GM23338 (cell line): Measurements from ENCODE around the gene TM7SF3. TPM values are rescaled to one million over a fixed set of nuclear protein-coding genes. Genes with fewer than 3 reads are reported as not detected.

Experiments used
- ATAC-seq: fragments of 200-7000 bp; cut with Tn5 transposase; 3 replicates; pipeline ENCODE4 v1.9.1; 2020
- DNase-seq: peaks from one replicate; pipeline ENCODE4 v3.0.0-alpha.2; 2015; ENCODE audit warnings: low spot score
- H2AFZ ChIP-seq: fragments of 200-600 bp; sonication (generic); 2 replicates; pipeline ENCODE4 v1.8.0; 2016; ENCODE audit warnings: antibody characterized with exemption, mild to moderate bottlenecking, moderate library complexity
- H3F3A ChIP-seq: fragments of 200-600 bp; sonication (generic); replicated peaks from 2 replicates; pipeline ENCODE4 v1.8.0; 2017; ENCODE audit warnings: antibody characterized with exemption, mixed run types, low read depth
- H3K27ac ChIP-seq: fragments of 200-600 bp; sonication (generic); 2 replicates; pipeline ENCODE4 v1.6.1; 2016; ENCODE audit warnings: low read depth
- H3K27me3 ChIP-seq: fragments of 200-600 bp; sonication (generic); 2 replicates; pipeline ENCODE4 v1.8.0; 2016; ENCODE audit warnings: mild to moderate bottlenecking, mixed run types, moderate library complexity; ENCODE audit not compliant: insufficient read depth
- H3K36me3 ChIP-seq: fragments of 200-600 bp; sonication (generic); 2 replicates; pipeline ENCODE4 v1.8.0; 2016; ENCODE audit warnings: mild to moderate bottlenecking; ENCODE audit not compliant: insufficient read depth
- H3K4me1 ChIP-seq: fragments of 200-600 bp; sonication (generic); 2 replicates; pipeline ENCODE4 v1.8.0; 2016; ENCODE audit warnings: mild to moderate bottlenecking, moderate library complexity; ENCODE audit not compliant: insufficient read depth
- H3K4me2 ChIP-seq: fragments of 200-600 bp; sonication (generic); 2 replicates; pipeline ENCODE4 v1.7.1; 2017; ENCODE audit warnings: mixed run types
- H3K4me3 ChIP-seq: fragments of 200-600 bp; sonication (generic); 2 replicates; pipeline ENCODE4 v1.6.1; 2016; ENCODE audit warnings: mixed run types
- H3K79me2 ChIP-seq: fragments of 200-600 bp; sonication (generic); replicated peaks from 2 replicates; pipeline ENCODE4 v1.8.0; 2017; ENCODE audit warnings: mild to moderate bottlenecking; ENCODE audit not compliant: insufficient read depth
- H3K9me2 ChIP-seq: fragments of 200-600 bp; sonication (generic); 2 replicates; pipeline ENCODE4 v1.8.0; 2017; ENCODE audit not compliant: insufficient read depth
- H4K20me1 ChIP-seq: fragments of 200-600 bp; sonication (generic); replicated peaks from 2 replicates; pipeline ENCODE4 v1.8.0; 2017; ENCODE audit warnings: mild to moderate bottlenecking; ENCODE audit not compliant: insufficient read depth
- H3K27ac Mint-ChIP-seq: 2 replicates; pipeline ENCODE4 v1.8.0; 2020; ENCODE audit warnings: inconsistent platforms, mild to moderate bottlenecking, moderate library complexity, mixed read lengths
- H3K27me3 Mint-ChIP-seq: 3 replicates; pipeline ENCODE4 v1.8.0; 2022; ENCODE audit warnings: low read depth, mild to moderate bottlenecking, moderate library complexity, mixed read lengths, inconsistent platforms; ENCODE audit not compliant: insufficient read depth, poor library complexity
- H3K36me3 Mint-ChIP-seq: 3 replicates; pipeline ENCODE4 v1.8.0; 2021; ENCODE audit warnings: low read depth, mild to moderate bottlenecking, inconsistent platforms, moderate library complexity, mixed read lengths
- H3K4me1 Mint-ChIP-seq: 3 replicates; pipeline ENCODE4 v1.8.0; 2020; ENCODE audit warnings: mild to moderate bottlenecking, inconsistent platforms, mixed read lengths
- H3K4me3 Mint-ChIP-seq: 3 replicates; pipeline ENCODE4 v1.8.0; 2021; ENCODE audit warnings: moderate library complexity, mild to moderate bottlenecking, inconsistent platforms, mixed read lengths
- H3K9me3 Mint-ChIP-seq: 3 replicates; pipeline ENCODE4 v1.8.0; 2020; ENCODE audit warnings: moderate library complexity, mild to moderate bottlenecking, inconsistent platforms, mixed read lengths
- EZH2 ChIP-seq: fragments of 200-600 bp; sonication (generic); IDR thresholded peaks from one replicate; pipeline ENCODE4 v1.8.0; 2017; ENCODE audit warnings: antibody characterized with exemption, mild to moderate bottlenecking, low read depth; ENCODE audit not compliant: unreplicated experiment
- JUNB ChIP-seq: IDR thresholded peaks from one replicate; pipeline ENCODE4 v1.6.1; 2016; ENCODE audit warnings: antibody characterized with exemption; ENCODE audit not compliant: unreplicated experiment
- NANOG ChIP-seq: IDR thresholded peaks from 2 replicates; pipeline ENCODE4 v1.6.1; 2016; ENCODE audit warnings: antibody characterized with exemption, borderline replicate concordance
- POLR2AphosphoS5 ChIP-seq: IDR thresholded peaks from 2 replicates; pipeline ENCODE4 v1.6.1; 2016; ENCODE audit warnings: antibody characterized with exemption, low read depth
- STAT1 ChIP-seq: IDR thresholded peaks from one replicate; pipeline ENCODE4 v1.6.1; 2016; ENCODE audit warnings: antibody characterized with exemption; ENCODE audit not compliant: unreplicated experiment
- ZNF114 ChIP-seq: fragments of 250-450 bp; sonication (Bioruptor Pico); IDR thresholded peaks from 2 replicates; pipeline ENCODE4 v1.5.0; 2020; ENCODE audit warnings: mild to moderate bottlenecking, moderate library complexity
- ZNF331 ChIP-seq: fragments of 250-450 bp; sonication (Bioruptor Pico); IDR thresholded peaks from 2 replicates; pipeline ENCODE4 v1.5.0; 2020; ENCODE audit warnings: low read depth, mild to moderate bottlenecking, moderate library complexity
- polyA plus RNA-seq: library from polyadenylated mRNA; unstranded; fragments of >200 nt; fragmentation: Nextera tagmentation; extraction: Ambion mirVana; gene quantifications from 2 replicates; pipeline ENCODE4 v1.2.1, GENCODE V29; 2016
- total RNA-seq: library from RNA; depleted of rRNA; stranded (reverse); fragments of >200 nt; shearing (Covaris generic); gene quantifications from 2 replicates; pipeline ENCODE4 v1.2.3, GENCODE V29; 2014
- TF ChIP-seq, protein P1 (sequence below): IDR thresholded peaks from one replicate; pipeline ENCODE4 v1.6.1; 2018; ENCODE audit warnings: antibody characterized with exemption; ENCODE audit not compliant: unreplicated experiment
- TF ChIP-seq, protein P2 (sequence below), 2 experiments: fragments of 200-600 bp in 1 of 2; sonication (generic) in 1 of 2; conservative IDR thresholded peaks; 2 replicates each; pipeline versions ENCODE4 v1.5.1 to v1.6.1; 2016 to 2017; ENCODE audit warnings: antibody characterized with exemption in 2 of 2, low read depth in 2 of 2, mild to moderate bottlenecking in 2 of 2, moderate library complexity in 1 of 2

TM7SF3 gene
- total and polyA plus RNA-seq, 2 experiments from 2014 or later, result 30.3 to 121 TPM

DNA sequence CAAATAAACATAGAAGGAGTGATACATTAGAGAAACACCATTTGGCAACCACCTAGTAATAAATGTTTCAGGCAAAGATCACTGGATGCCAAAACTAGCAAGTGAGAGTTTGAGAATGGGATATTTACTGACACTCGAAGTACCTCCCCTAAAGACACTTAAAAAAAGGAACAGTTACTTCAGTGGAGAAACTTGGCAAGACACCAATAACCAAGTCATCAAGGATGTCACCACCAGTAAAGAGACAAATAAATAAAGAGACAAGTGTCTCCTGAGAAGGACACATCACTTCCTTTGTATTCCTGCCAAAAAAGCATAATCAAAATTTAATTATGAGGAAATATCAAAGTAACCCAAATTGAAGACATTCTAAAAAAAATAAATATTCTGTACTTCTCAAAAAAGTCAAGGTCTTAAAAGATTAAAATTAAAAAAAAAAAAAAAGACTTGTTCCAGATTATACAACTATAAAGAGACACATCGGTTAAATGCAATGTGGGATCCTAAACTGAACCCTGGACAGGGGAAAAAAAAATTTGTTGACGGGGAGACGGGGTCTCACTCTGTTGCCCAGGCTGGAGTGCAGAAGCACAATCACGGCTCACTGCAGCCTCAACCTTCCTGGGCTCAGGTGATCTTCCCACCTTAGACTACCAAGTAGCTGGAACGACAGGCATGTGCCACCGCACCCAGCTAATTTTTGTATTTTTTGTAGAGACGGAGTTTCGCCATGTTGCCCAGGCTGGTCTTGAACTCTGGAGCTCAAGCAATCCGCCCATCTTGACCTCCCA lies 26.4 kb downstream of the TM7SF3 start:
- H3K9me2 ChIP-seq, result no peaks in the 10 kb centered on the region
- H3K27me3 Mint-ChIP-seq, result peaks cover 1% of the 10 kb centered on the region
- ATAC-seq (no peak), DNase-seq (no peak)
- H3K27ac ChIP-seq, result no peak overlapping the region
- no peak overlapping the region for H3K4me3 Mint-ChIP-seq
- no peaks in the 10 kb centered on the region for H3K27me3 ChIP-seq
- H3K27ac Mint-ChIP-seq, result no peak overlapping the region
- no peak overlapping the region for H3K4me3 ChIP-seq
- TF ChIP-seq JUNB (no peak), POLR2AphosphoS5 (no peak), STAT1 (no peak), EZH2 (no peak), NANOG (no peak), ZNF114 (no peak)
- TF ChIP-seq, protein P1, sequence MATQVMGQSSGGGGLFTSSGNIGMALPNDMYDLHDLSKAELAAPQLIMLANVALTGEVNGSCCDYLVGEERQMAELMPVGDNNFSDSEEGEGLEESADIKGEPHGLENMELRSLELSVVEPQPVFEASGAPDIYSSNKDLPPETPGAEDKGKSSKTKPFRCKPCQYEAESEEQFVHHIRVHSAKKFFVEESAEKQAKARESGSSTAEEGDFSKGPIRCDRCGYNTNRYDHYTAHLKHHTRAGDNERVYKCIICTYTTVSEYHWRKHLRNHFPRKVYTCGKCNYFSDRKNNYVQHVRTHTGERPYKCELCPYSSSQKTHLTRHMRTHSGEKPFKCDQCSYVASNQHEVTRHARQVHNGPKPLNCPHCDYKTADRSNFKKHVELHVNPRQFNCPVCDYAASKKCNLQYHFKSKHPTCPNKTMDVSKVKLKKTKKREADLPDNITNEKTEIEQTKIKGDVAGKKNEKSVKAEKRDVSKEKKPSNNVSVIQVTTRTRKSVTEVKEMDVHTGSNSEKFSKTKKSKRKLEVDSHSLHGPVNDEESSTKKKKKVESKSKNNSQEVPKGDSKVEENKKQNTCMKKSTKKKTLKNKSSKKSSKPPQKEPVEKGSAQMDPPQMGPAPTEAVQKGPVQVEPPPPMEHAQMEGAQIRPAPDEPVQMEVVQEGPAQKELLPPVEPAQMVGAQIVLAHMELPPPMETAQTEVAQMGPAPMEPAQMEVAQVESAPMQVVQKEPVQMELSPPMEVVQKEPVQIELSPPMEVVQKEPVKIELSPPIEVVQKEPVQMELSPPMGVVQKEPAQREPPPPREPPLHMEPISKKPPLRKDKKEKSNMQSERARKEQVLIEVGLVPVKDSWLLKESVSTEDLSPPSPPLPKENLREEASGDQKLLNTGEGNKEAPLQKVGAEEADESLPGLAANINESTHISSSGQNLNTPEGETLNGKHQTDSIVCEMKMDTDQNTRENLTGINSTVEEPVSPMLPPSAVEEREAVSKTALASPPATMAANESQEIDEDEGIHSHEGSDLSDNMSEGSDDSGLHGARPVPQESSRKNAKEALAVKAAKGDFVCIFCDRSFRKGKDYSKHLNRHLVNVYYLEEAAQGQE, result no peak
- TF ChIP-seq, protein P2, sequence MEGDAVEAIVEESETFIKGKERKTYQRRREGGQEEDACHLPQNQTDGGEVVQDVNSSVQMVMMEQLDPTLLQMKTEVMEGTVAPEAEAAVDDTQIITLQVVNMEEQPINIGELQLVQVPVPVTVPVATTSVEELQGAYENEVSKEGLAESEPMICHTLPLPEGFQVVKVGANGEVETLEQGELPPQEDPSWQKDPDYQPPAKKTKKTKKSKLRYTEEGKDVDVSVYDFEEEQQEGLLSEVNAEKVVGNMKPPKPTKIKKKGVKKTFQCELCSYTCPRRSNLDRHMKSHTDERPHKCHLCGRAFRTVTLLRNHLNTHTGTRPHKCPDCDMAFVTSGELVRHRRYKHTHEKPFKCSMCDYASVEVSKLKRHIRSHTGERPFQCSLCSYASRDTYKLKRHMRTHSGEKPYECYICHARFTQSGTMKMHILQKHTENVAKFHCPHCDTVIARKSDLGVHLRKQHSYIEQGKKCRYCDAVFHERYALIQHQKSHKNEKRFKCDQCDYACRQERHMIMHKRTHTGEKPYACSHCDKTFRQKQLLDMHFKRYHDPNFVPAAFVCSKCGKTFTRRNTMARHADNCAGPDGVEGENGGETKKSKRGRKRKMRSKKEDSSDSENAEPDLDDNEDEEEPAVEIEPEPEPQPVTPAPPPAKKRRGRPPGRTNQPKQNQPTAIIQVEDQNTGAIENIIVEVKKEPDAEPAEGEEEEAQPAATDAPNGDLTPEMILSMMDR (conservative IDR thresholded peaks at IDR 0.05; ENCODE audit: low read depth in 2 of 2), result no peak
- H3K9me3 Mint-ChIP-seq, result no peaks in the 10 kb centered on the region
- no peak overlapping the region for H3K4me2 ChIP-seq
- no peaks in the 10 kb centered on the region for H3K4me1 Mint-ChIP-seq
- H3K36me3 ChIP-seq, result peaks cover 8% of the 10 kb centered on the region
- H3F3A ChIP-seq, result no peaks in the 10 kb centered on the region; the same call in 1 of the 2 replicates
- H4K20me1 ChIP-seq, result no peaks in the 10 kb centered on the region; the same call in 1 of the 2 replicates
- peaks cover 25% of the 10 kb centered on the region for H3K36me3 Mint-ChIP-seq
- H2AFZ ChIP-seq, result no peak overlapping the region
- H3K4me1 ChIP-seq, result no peaks in the 10 kb centered on the region
- H3K79me2 ChIP-seq, result peaks cover 7% of the 10 kb centered on the region; the same call in 1 of the 2 replicates

DNA sequence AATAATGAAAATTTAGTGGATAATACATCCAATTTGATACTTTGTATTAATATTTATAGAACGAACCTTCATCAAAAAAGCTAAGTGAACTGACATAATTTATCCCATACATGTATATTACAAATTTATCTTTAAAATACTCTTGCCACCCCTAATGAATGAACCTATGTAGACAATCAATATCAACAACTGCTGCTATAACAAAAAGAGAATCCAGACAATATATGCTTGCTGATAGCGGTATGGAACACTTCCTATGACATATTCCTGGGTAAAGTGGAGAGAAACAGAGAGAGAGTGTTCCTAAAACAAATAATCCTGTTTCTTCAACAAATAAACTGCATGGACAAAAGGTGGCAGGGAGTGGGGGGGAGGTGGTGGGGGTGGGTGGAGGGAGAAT lies 31.3 kb downstream of the TM7SF3 start:
- Histone ChIP-seq H2AFZ (no peak overlapping the region), H3K4me2 (no peak overlapping the region), H3K36me3 (no peaks in the 10 kb centered on the region; the same call in none of the 2 replicates), H3K79me2 (peaks cover 7% of the 10 kb centered on the region; the same call in 1 of the 2 replicates), H3F3A (no peaks in the 10 kb centered on the region; the same call in 1 of the 2 replicates), H3K4me3 (no peak overlapping the region), H4K20me1 (no peaks in the 10 kb centered on the region), H3K27me3 (no peaks in the 10 kb centered on the region), H3K4me1 (no peaks in the 10 kb centered on the region), H3K27ac (no peak overlapping the region), H3K9me2 (no peaks in the 10 kb centered on the region)
- H3K4me1 Mint-ChIP-seq, result no peaks in the 10 kb centered on the region
- ATAC-seq (no peak), DNase-seq (no peak)
- peaks cover 23% of the 10 kb centered on the region for H3K36me3 Mint-ChIP-seq
- no peaks in the 10 kb centered on the region for H3K9me3 Mint-ChIP-seq
- H3K4me3 Mint-ChIP-seq, result no peak overlapping the region
- peaks cover 1% of the 10 kb centered on the region for H3K27me3 Mint-ChIP-seq
- H3K27ac Mint-ChIP-seq, result no peak overlapping the region
- TF ChIP-seq JUNB (no peak), ZNF331 (no peak), POLR2AphosphoS5 (no peak)
- TF ChIP-seq, protein P2 (conservative IDR thresholded peaks at IDR 0.05; ENCODE audit: low read depth in 2 of 2), result no peak
